HEK293 (cell line): Measurements from ENCODE around the gene PITPNM2.

Source experiments
- CTCF ChIA-PET: fragments of 350-600 bp; formaldehyde crosslinking; extraction: SDS; loops from one replicate; lab custom pipeline; 2021; ENCODE audit warnings: antibody characterized with exemption; lab: Yijun Ruan, JAX
- POLR2A ChIA-PET: fragments of 300-600 bp; formaldehyde crosslinking; extraction: SDS; loops from one replicate; lab custom pipeline; 2020; ENCODE audit warnings: antibody characterized with exemption, inconsistent platforms; lab: Yijun Ruan, JAX
- H3K27ac ChIP-seq: fragments of 200-500 bp; sonication (Bioruptor generic); 2 replicates; pipeline ENCODE4 v1.5.1; 2014; ENCODE audit warnings: low read depth, low read length, control low read depth, inconsistent platforms; ENCODE audit errors: extremely low read depth
- H3K36me3 ChIP-seq, 2 experiments: fragments of 200-500 bp in 1 of 2; sonication (Bioruptor generic) in 1 of 2; 1 replicate in 1 of 2; 2 replicates in 1 of 2; pipeline ENCODE4 v1.5.1; 2014 to 2017; ENCODE audit warnings: inconsistent platforms in 2 of 2, low read length in 2 of 2; ENCODE audit not compliant: control insufficient read depth in 2 of 2, insufficient read depth in 1 of 2
- H3K4me1 ChIP-seq: fragments of 200-500 bp; sonication (Bioruptor generic); 2 replicates; pipeline ENCODE4 v1.5.1; 2014; ENCODE audit warnings: mild to moderate bottlenecking, low read length, inconsistent platforms; ENCODE audit not compliant: control insufficient read depth, insufficient read depth
- H3K4me3 ChIP-seq: 2 replicates; pipeline ENCODE4 v1.5.1; 2011; ENCODE audit warnings: low read depth, mild to moderate bottlenecking, control low read depth, low read length, moderate library complexity
- H3K9me3 ChIP-seq: fragments of 200-500 bp; sonication (Bioruptor generic); 2 replicates; pipeline ENCODE4 v1.5.1; 2014; ENCODE audit warnings: low read depth, low read length, inconsistent platforms; ENCODE audit not compliant: control insufficient read depth, insufficient read depth
- BCL11A ChIP-seq: fragments of 450-650 bp; formaldehyde crosslinking; IDR thresholded peaks from 2 replicates; pipeline ENCODE4 v1.5.1; 2016; ENCODE audit warnings: low read depth, missing biosample characterization, missing genetic modification characterization
- PRDM2 ChIP-seq: fragments of 450-650 bp; formaldehyde crosslinking; IDR thresholded peaks from 2 replicates; pipeline ENCODE4 v1.5.1; 2016; ENCODE audit warnings: missing biosample characterization, missing genetic modification characterization, borderline replicate concordance
- TRIM28 ChIP-seq: IDR thresholded peaks from 2 replicates; pipeline ENCODE4 v1.6.1; 2011; ENCODE audit warnings: low read length, control low read depth, borderline replicate concordance
- YY2 ChIP-seq: fragments of 450-650 bp; formaldehyde crosslinking; IDR thresholded peaks from 2 replicates; pipeline ENCODE4 v1.5.1; 2016; ENCODE audit warnings: missing biosample characterization, missing genetic modification characterization
- ZBTB21 ChIP-seq: fragments of 450-650 bp; formaldehyde crosslinking; IDR thresholded peaks from 2 replicates; pipeline ENCODE4 v1.5.1; 2017; ENCODE audit warnings: missing biosample characterization, missing genetic modification characterization
- ZFP3 ChIP-seq: fragments of 450-650 bp; formaldehyde crosslinking; IDR thresholded peaks from 2 replicates; pipeline ENCODE4 v1.5.1; 2016; ENCODE audit warnings: low read depth, missing biosample characterization, missing genetic modification characterization
- ZNF121 ChIP-seq: fragments of 450-650 bp; formaldehyde crosslinking; IDR thresholded peaks from 2 replicates; pipeline ENCODE4 v1.5.1; 2016; ENCODE audit warnings: missing biosample characterization, missing genetic modification characterization
- ZNF16 ChIP-seq: fragments of 450-650 bp; formaldehyde crosslinking; IDR thresholded peaks from 2 replicates; pipeline ENCODE4 v1.5.1; 2016; ENCODE audit warnings: low read depth, missing biosample characterization, missing genetic modification characterization
- ZNF175 ChIP-seq: fragments of 450-650 bp; formaldehyde crosslinking; IDR thresholded peaks from 2 replicates; pipeline ENCODE4 v1.5.1; 2016; ENCODE audit warnings: missing biosample characterization, missing genetic modification characterization
- ZNF23 ChIP-seq: fragments of 450-650 bp; formaldehyde crosslinking; IDR thresholded peaks from 2 replicates; pipeline ENCODE4 v1.5.1; 2016; ENCODE audit warnings: missing biosample characterization, missing genetic modification characterization, borderline replicate concordance
- ZNF266 ChIP-seq: fragments of 450-650 bp; formaldehyde crosslinking; IDR thresholded peaks from 2 replicates; pipeline ENCODE4 v1.5.1; 2016; ENCODE audit warnings: missing biosample characterization, missing genetic modification characterization, low read depth
- ZNF341 ChIP-seq: fragments of 450-650 bp; formaldehyde crosslinking; IDR thresholded peaks from 2 replicates; pipeline ENCODE4; 2016; ENCODE audit warnings: low read depth, missing biosample characterization, missing genetic modification characterization
- ZNF404 ChIP-seq: fragments of 450-650 bp; formaldehyde crosslinking; IDR thresholded peaks from 2 replicates; pipeline ENCODE4 v1.5.1; 2017; ENCODE audit warnings: missing biosample characterization, missing genetic modification characterization
- ZNF426 ChIP-seq: fragments of 450-650 bp; formaldehyde crosslinking; IDR thresholded peaks from 2 replicates; pipeline ENCODE4 v1.5.1; 2017; ENCODE audit warnings: missing biosample characterization, missing genetic modification characterization, mild to moderate bottlenecking, inconsistent platforms, moderate library complexity
- ZNF558 ChIP-seq: fragments of 450-650 bp; formaldehyde crosslinking; IDR thresholded peaks from 2 replicates; pipeline ENCODE4 v1.5.1; 2016; ENCODE audit warnings: missing biosample characterization, missing genetic modification characterization
- ZNF624 ChIP-seq: fragments of 450-650 bp; formaldehyde crosslinking; IDR thresholded peaks from 2 replicates; pipeline ENCODE4 v1.5.1; 2017; ENCODE audit warnings: missing biosample characterization, missing genetic modification characterization
- ZNF768 ChIP-seq: fragments of 450-650 bp; formaldehyde crosslinking; IDR thresholded peaks from 2 replicates; pipeline ENCODE4 v1.5.1; 2018; ENCODE audit warnings: missing biosample characterization, mild to moderate bottlenecking, missing genetic modification characterization
- ZNF792 ChIP-seq: fragments of 450-650 bp; formaldehyde crosslinking; IDR thresholded peaks from 2 replicates; pipeline ENCODE4 v1.5.1; 2016; ENCODE audit warnings: missing biosample characterization, missing genetic modification characterization
- TF ChIP-seq, protein P1 (sequence below): IDR thresholded peaks from 2 replicates; pipeline ENCODE4 v1.6.1; 2011; ENCODE audit warnings: mild to moderate bottlenecking, low read depth, low read length, borderline replicate concordance

The PITPNM2 gene

DNA sequence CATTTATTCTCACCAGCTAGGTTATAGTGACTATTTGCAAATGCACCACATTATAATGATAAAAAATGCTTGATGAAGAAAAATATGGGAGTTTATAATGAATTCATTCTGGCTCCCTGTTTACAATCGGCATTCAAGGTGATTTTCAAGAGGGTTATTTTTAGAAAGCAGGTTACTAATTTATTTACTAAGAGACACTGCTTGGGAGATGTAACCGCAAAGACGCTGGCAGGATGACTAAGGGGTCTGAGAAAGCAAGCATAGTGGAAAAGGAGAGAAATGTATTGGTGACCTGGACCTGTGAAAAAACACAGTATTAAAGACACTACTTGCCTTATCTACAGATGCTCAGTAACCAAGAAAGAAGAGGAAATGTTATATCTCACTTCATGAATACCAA lies 13.3 kb upstream of the PITPNM2 start (continued):
- TF ChIP-seq PRDM2 (no peak), ZNF624 (tag by site-specific recombination) (no peak), TRIM28 (no peak)
- TF ChIP-seq, all 188 proteins: peak for 0

DNA sequence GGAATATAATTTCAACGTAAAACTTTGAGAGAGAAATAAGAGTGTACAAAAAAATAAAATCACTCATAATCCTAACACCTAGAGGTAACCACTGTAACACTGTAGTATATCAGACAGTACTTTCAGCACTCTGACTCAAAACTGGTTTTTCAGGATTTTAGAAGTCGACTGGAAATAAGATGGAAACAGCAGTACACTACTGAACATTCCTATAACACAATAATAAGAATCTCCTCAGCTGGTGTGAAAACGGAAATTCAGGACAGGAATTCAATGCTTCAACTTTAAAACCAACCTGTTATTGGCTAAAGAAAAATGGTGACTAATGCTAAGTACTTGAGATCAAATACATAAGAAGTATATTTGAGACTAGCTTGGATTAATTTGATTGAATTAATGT lies 12.3 kb upstream of the PITPNM2 start:
- Histone ChIP-seq H3K4me3 (no peak overlapping the region), H3K4me1 (no peaks in the 10 kb centered on the region), H3K27ac (no peak overlapping the region), H3K9me3 (no peaks in the 10 kb centered on the region), H3K36me3 (peaks cover 60 to 87% of the 10 kb centered on the region in 2 experiments)
- CTCF ChIA-PET: interaction anchor here (1.1 kb wide), 1 partner anchor 75 kb away, joined by 4 read pairs; no protein-coding TSS in a partner anchor
- no peak for TF ChIP-seq ZBTB21 (tag by site-specific recombination)
- no peak for TF ChIP-seq ZNF341
- TF ChIP-seq, protein P1, sequence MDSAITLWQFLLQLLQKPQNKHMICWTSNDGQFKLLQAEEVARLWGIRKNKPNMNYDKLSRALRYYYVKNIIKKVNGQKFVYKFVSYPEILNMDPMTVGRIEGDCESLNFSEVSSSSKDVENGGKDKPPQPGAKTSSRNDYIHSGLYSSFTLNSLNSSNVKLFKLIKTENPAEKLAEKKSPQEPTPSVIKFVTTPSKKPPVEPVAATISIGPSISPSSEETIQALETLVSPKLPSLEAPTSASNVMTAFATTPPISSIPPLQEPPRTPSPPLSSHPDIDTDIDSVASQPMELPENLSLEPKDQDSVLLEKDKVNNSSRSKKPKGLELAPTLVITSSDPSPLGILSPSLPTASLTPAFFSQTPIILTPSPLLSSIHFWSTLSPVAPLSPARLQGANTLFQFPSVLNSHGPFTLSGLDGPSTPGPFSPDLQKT: no peak
- no peak for TF ChIP-seq ZNF768 (tag by site-specific recombination)
- TF ChIP-seq YY2: no peak
- TF ChIP-seq ZNF266 (tag by site-specific recombination): no peak
- TF ChIP-seq ZNF792: no peak
- no peak for TF ChIP-seq BCL11A (tag by site-specific recombination)
- TF ChIP-seq ZNF16 (tag by site-specific recombination): no peak
- TF ChIP-seq ZNF404 (tag by site-specific recombination): no peak
- no peak for TF ChIP-seq ZNF558 (tag by site-specific recombination)
- TF ChIP-seq ZFP3 (tag by site-specific recombination): no peak
- no peak for TF ChIP-seq ZNF121
- TF ChIP-seq ZNF23 (tag by site-specific recombination): no peak
- no peak for TF ChIP-seq ZNF426
- no peak for TF ChIP-seq ZNF175
- POLR2A ChIA-PET: no interaction called here
